ENCODE results near the gene PPP1R1B.

GRCh38 chr17:39624313-39624712 lies 2.4 kb upstream of the PPP1R1B start:
- TF ChIP-seq POLR2A (IDR thresholded peaks at IDR 0.05; ENCODE audit: low read depth, low read length) (no peak), POLR2AphosphoS5 (IDR thresholded peaks at IDR 0.05; ENCODE audit: low read depth, low read length) (no peak)

Data from GM12892 (cell line).